HCT116 (cell line): ENCODE results near the gene DCLRE1B. TPM values are rescaled to one million over a fixed set of nuclear protein-coding genes. Genes with fewer than 3 reads are reported as not detected.

Source experiments
- ATAC-seq: fragments of 200-7000 bp; cut with Tn5 transposase; 2 replicates; pipeline ENCODE4 v1.9.1; 2020; ENCODE audit warnings: mild to moderate bottlenecking, moderate library complexity
- BruUV-seq: library from RNA; stranded (reverse); fragments of 400-500 nt; replicated peaks from 2 replicates; lab custom pipeline; 2021; lab: Mats Ljungman, UMichigan
- CTCF ChIA-PET: fragments of 300-600 bp; sonication (Branson Sonifier 250); formaldehyde crosslinking; loops from one replicate; lab custom pipeline; 2021; ENCODE audit warnings: antibody characterized with exemption; lab: Charles Lee
- POLR2A ChIA-PET: fragments of 300-600, 350-600 bp; sonication (Branson Sonifier 250); formaldehyde crosslinking; loops from one replicate; lab custom pipeline; 2021; ENCODE audit warnings: antibody characterized with exemption; lab: Charles Lee
- RAD21 ChIA-PET, 2 experiments: fragments of 300-600 bp; sonication (Branson Sonifier 250); formaldehyde crosslinking; loops; one replicate each; lab custom pipeline; 2023; ENCODE audit warnings: low total read pairs in 2 of 2; ENCODE audit not compliant: uncharacterized antibody in 2 of 2, unreplicated experiment in 2 of 2, low non-redundant PET in 1 of 2; lab: Charles Lee
- DNase-seq: peaks from one replicate; pipeline ENCODE4 v3.0.0-alpha.2; 2010; ENCODE audit warnings: low read depth, low spot score
- H2AFZ ChIP-seq: fragments of 200-600 bp; shearing (Covaris generic), sonication (generic); 2 replicates; pipeline ENCODE4 v1.6.1; 2017; ENCODE audit warnings: low read depth, mixed run types, mixed read lengths, antibody characterized with exemption, low read length; ENCODE audit not compliant: poor library complexity, severe bottlenecking
- H3K27ac ChIP-seq: 2 replicates; pipeline ENCODE4 v1.5.1; 2012; ENCODE audit warnings: low read depth, low read length
- H3K27me3 ChIP-seq: fragments of 200-600 bp; sonication (generic); 2 replicates; pipeline ENCODE4 v1.6.1; 2016; ENCODE audit warnings: mixed run types, low read length, mixed read lengths; ENCODE audit not compliant: insufficient read depth
- H3K36me3 ChIP-seq, 2 experiments: fragments of 200-500 bp in 1 of 2; fragments of 200-600 bp in 1 of 2; sonication (Bioruptor generic) in 1 of 2; sonication (generic) in 1 of 2; 2 replicates each; pipeline versions ENCODE4 v1.5.1 to v1.6.1; 2014 to 2016; ENCODE audit warnings: low read length in 2 of 2, inconsistent platforms in 1 of 2, mixed read lengths in 1 of 2, mixed run types in 1 of 2; ENCODE audit not compliant: insufficient read depth in 2 of 2, control insufficient read depth in 1 of 2
- H3K4me1 ChIP-seq, 2 experiments: fragments of 200-600 bp in 1 of 2; sonication (generic) in 1 of 2; 2 replicates each; pipeline versions ENCODE4 v1.5.1 to v1.6.1; 2012 to 2017; ENCODE audit warnings: low read length in 2 of 2, inconsistent platforms in 1 of 2, mild to moderate bottlenecking in 1 of 2, mixed read lengths in 1 of 2, mixed run types in 1 of 2, moderate library complexity in 1 of 2; ENCODE audit not compliant: insufficient read depth in 2 of 2, control insufficient read depth in 1 of 2
- H3K4me2 ChIP-seq: fragments of 200-600 bp; sonication (generic); 2 replicates; pipeline ENCODE4 v1.6.1; 2017; ENCODE audit warnings: mixed run types, low read length, mixed read lengths
- H3K4me3 ChIP-seq, 2 experiments: fragments of 200-600 bp in 1 of 2; sonication (generic) in 1 of 2; replicated peaks in 1 of 2; 2 replicates each; pipeline ENCODE4 v1.5.1; 2011 to 2016; ENCODE audit warnings: low read length in 2 of 2, control low read depth in 1 of 2, low read depth in 1 of 2, mild to moderate bottlenecking in 1 of 2, mixed read lengths in 1 of 2, mixed run types in 1 of 2
- H3K79me2 ChIP-seq: fragments of 200-600 bp; sonication (generic); 2 replicates; pipeline ENCODE4 v1.6.1; 2017; ENCODE audit warnings: mild to moderate bottlenecking, mixed run types, low read length, moderate library complexity, mixed read lengths; ENCODE audit not compliant: insufficient read depth
- H3K9ac ChIP-seq: fragments of 200-600 bp; sonication (generic); 2 replicates; pipeline ENCODE4 v1.6.1; 2016; ENCODE audit warnings: low read length, mixed read lengths
- H3K9me2 ChIP-seq: fragments of 200-600 bp; sonication (generic), shearing (Covaris generic); 2 replicates; pipeline ENCODE4 v1.6.1; 2017; ENCODE audit warnings: mixed run types, mild to moderate bottlenecking, moderate library complexity; ENCODE audit not compliant: insufficient read depth
- H3K9me3 ChIP-seq, 2 experiments: fragments of 200-500 bp in 1 of 2; fragments of 200-600 bp in 1 of 2; sonication (Bioruptor generic) in 1 of 2; sonication (generic) in 1 of 2; 2 replicates each; pipeline ENCODE4 v1.6.1; 2014 to 2017; ENCODE audit warnings: low read length in 2 of 2, mixed read lengths in 2 of 2, inconsistent platforms in 1 of 2, low read depth in 1 of 2, mild to moderate bottlenecking in 1 of 2, mixed run types in 1 of 2, moderate library complexity in 1 of 2; ENCODE audit not compliant: control insufficient read depth in 1 of 2, insufficient read depth in 1 of 2
- H4K20me1 ChIP-seq: fragments of 200-600 bp; sonication (generic), shearing (Covaris generic); 2 replicates; pipeline ENCODE4 v1.6.1; 2017; ENCODE audit warnings: mixed run types, mild to moderate bottlenecking, moderate library complexity; ENCODE audit not compliant: insufficient read depth
- ELF1 ChIP-seq: IDR thresholded peaks from 2 replicates; pipeline ENCODE4 v1.6.1; 2012; ENCODE audit warnings: low read depth, borderline replicate concordance
- EZH2phosphoT487 ChIP-seq: fragments of 200-600 bp; IDR thresholded peaks from 2 replicates; pipeline ENCODE4 v1.6.1; 2018; ENCODE audit warnings: antibody characterized with exemption, borderline replicate concordance
- MAX ChIP-seq: IDR thresholded peaks from 2 replicates; pipeline ENCODE4 v1.6.1; 2012
- REST ChIP-seq: IDR thresholded peaks from 2 replicates; pipeline ENCODE4 v1.6.1; 2012; ENCODE audit warnings: low read depth
- TCF7L2 ChIP-seq: IDR thresholded peaks from 2 replicates; pipeline ENCODE4 v1.7.0; 2011; ENCODE audit warnings: borderline replicate concordance, inconsistent platforms; ENCODE audit not compliant: insufficient read depth, insufficient read length; ENCODE audit errors: extremely low read depth
- intact Hi-C: fragments of 100-400 bp; cut with micrococcal nuclease; formaldehyde crosslinking; loops from 2 replicates; pipeline ENCODE4 v1.10.0; 2022
- total RNA-seq: library from RNA; stranded (reverse); gene quantifications from one replicate; pipeline ENCODE4 v1.2.1, GENCODE V29; 2021; ENCODE audit not compliant: unreplicated experiment

Gene DCLRE1B
- total RNA-seq, 1 experiment from 2014 or later: 13.4 TPM

GRCh38 chr1:113950908-113951307, 45.8 kb downstream of the DCLRE1B start:
- intact Hi-C loops: no loop called here

More at GRCh38 chr1:113950908-113951307, 45.8 kb downstream of the DCLRE1B start:
- H4K20me1 ChIP-seq: no peaks in the 10 kb centered on the region
- ChIA-PET RAD21 (no interaction called here), POLR2A (no interaction called here), CTCF (no interaction called here)
- peaks cover 52% of the 10 kb centered on the region for H3K79me2 ChIP-seq
- no peak overlapping the region for H3K27ac ChIP-seq
- no peak overlapping the region for H3K4me2 ChIP-seq
- H3K4me3 ChIP-seq: no peak overlapping the region
- no peak for DNase-seq
- H3K27me3 ChIP-seq: no peaks in the 10 kb centered on the region
- no TSS peak for BruUV-seq
- ATAC-seq: no peak
- no peak for TF ChIP-seq REST
- TF ChIP-seq EZH2phosphoT487: no peak
- no peak for TF ChIP-seq MAX
- TF ChIP-seq ELF1: no peak
- TF ChIP-seq TCF7L2: no peak
- no peak overlapping the region for H2AFZ ChIP-seq
- H3K36me3 ChIP-seq: no peaks in the 10 kb centered on the region
- no peaks in the 10 kb centered on the region for H3K9me2 ChIP-seq
- H3K9me3 ChIP-seq: no peaks in the 10 kb centered on the region
- H3K4me1 ChIP-seq: peaks cover 2 to 3% of the 10 kb centered on the region in 2 experiments; a peak in 1 of 4 replicates
- H3K9ac ChIP-seq: no peak overlapping the region
